Left ventricle myocardium inferior (tissue), 1 donor: Measurements from ENCODE around the gene CGB2. TPM values are rescaled to one million over a fixed set of nuclear protein-coding genes. Genes with fewer than 3 reads are reported as not detected.
"Not testable (repeated sequence)": the region's sequence is repeated elsewhere in the genome, so short reads cannot be mapped to it uniquely, and the experiment has no call there.

ENCODE experiments used
- DNase-seq: peaks from one replicate; pipeline ENCODE4 v3.0.0-alpha.2; 2020
- H3K27ac ChIP-seq: fragments of 200-600 bp; replicated peaks from 2 replicates; pipeline ENCODE4 v1.8.0; 2021
- H3K27me3 ChIP-seq: fragments of 200-600 bp; 2 replicates; pipeline ENCODE4 v1.8.0; 2021; ENCODE audit warnings: low read depth
- H3K36me3 ChIP-seq: fragments of 200-600 bp; 2 replicates; pipeline ENCODE4 v1.8.0; 2021
- H3K4me1 ChIP-seq: fragments of 200-600 bp; 2 replicates; pipeline ENCODE4 v1.8.0; 2021
- H3K4me3 ChIP-seq: fragments of 200-600 bp; 2 replicates; pipeline ENCODE4 v1.8.0; 2021; ENCODE audit warnings: mild to moderate bottlenecking, moderate library complexity
- H3K9me3 ChIP-seq: fragments of 200-600 bp; replicated peaks from 2 replicates; pipeline ENCODE4 v1.8.0; 2021
- CTCF ChIP-seq: fragments of 200-600 bp; IDR thresholded peaks from 2 replicates; pipeline ENCODE4 v1.8.0; 2021; ENCODE audit warnings: antibody characterized with exemption, mild to moderate bottlenecking, borderline replicate concordance
- intact Hi-C: fragments of 100-400 bp; cut with micrococcal nuclease; formaldehyde crosslinking; loops from one replicate; pipeline ENCODE4 v1.11.0; 2022
- microRNA-seq: library from miRNA; unstranded; fragments of <30 nt; microRNA quantifications from one replicate; pipeline ENCODE4 v1.2.0, GENCODE V29; 2020
- total RNA-seq: library from RNA; stranded (reverse); fragmentation: NEBNext Ultra II Directional; extraction: Animal tissue kit (Norgen Biotek cat#: 25700); gene quantifications from one replicate; pipeline ENCODE4 v1.2.1, GENCODE V29; 2021
- donor health status: DM: no; HTN: yes; CAD: no; lungs with severe emphysema.

CGB2 gene
- total RNA-seq, 1 donor from 2014 or later: not detected

- H3K27me3 ChIP-seq: peaks cover 47% of the 10 kb centered on the region
Observed at GRCh38 chr19:49074869-49075268, 43.2 kb downstream of the CGB2 start.

GRCh38 chr19:49080392-49080791, 48.7 kb downstream of the CGB2 start:
- no peak for TF ChIP-seq CTCF
- H3K4me1 ChIP-seq: peaks cover 8% of the 10 kb centered on the region
- DNase-seq: no peak
- intact Hi-C loops: no loop called here
- H3K27me3 ChIP-seq: no peaks in the 10 kb centered on the region
- no peaks in the 10 kb centered on the region for H3K36me3 ChIP-seq
- H3K4me3 ChIP-seq: no peak overlapping the region
- H3K27ac ChIP-seq: no peak overlapping the region
- no peaks in the 10 kb centered on the region for H3K9me3 ChIP-seq

More at GRCh38 chr19:49074869-49075268, 43.2 kb downstream of the CGB2 start:
- TF ChIP-seq CTCF: peak; percentile 79
- DNase-seq: peak; percentile 70
- H3K4me3 ChIP-seq, intact Hi-C loops, H3K4me1 ChIP-seq, H3K9me3 ChIP-seq, H3K36me3 ChIP-seq, H3K27ac ChIP-seq: not testable (repeated sequence)

- Histone ChIP-seq H3K27ac (no peak overlapping the region), H3K27me3 (no peaks in the 10 kb centered on the region), H3K36me3 (no peaks in the 10 kb centered on the region), H3K4me1 (peaks cover 16% of the 10 kb centered on the region), H3K9me3 (no peaks in the 10 kb centered on the region), H3K4me3 (no peak overlapping the region)
- no peak for DNase-seq
- intact Hi-C loops: no loop called here
- no peak for TF ChIP-seq CTCF
Observed at GRCh38 chr19:49081273-49081672, 49.6 kb downstream of the CGB2 start.

Small RNA genes within 50 kb of the gene (microRNA-seq; reads per million reads assigned to microRNA genes)
- not detected for gene MIR6798

Other genes starting within 250 kb of the CGB2 start
- 70.8 TPM for gene BCAT2, start 220.9 kb upstream of the CGB2 start, total RNA-seq
- 1.8 TPM for gene HSD17B14, start 195.4 kb upstream of the CGB2 start, total RNA-seq
- 24.7 TPM for gene PLEKHA4, start 163.3 kb upstream of the CGB2 start, total RNA-seq
- 76.4 TPM for gene PPP1R15A, start 159.5 kb upstream of the CGB2 start, total RNA-seq
- gene TULP2, start 133.1 kb upstream of the CGB2 start, total RNA-seq: 0.55 TPM
- gene NUCB1, start 131.6 kb upstream of the CGB2 start, total RNA-seq: 221 TPM
- not detected for gene DHDH, start 98.2 kb upstream of the CGB2 start, total RNA-seq
- gene BAX, start 77.0 kb upstream of the CGB2 start, total RNA-seq: 25.5 TPM
- 834 TPM for gene FTL, start 66.6 kb upstream of the CGB2 start, total RNA-seq
- 138 TPM for gene GYS1, start 38.6 kb upstream of the CGB2 start, total RNA-seq
- 44.4 TPM for gene RUVBL2, start 38.0 kb upstream of the CGB2 start, total RNA-seq
- not detected for gene LHB, start 14.8 kb upstream of the CGB2 start, total RNA-seq
- gene CGB3, start 7.6 kb upstream of the CGB2 start, total RNA-seq: not detected
- gene CGB1, start 5.0 kb downstream of the CGB2 start, total RNA-seq: not detected
- not detected for gene CGB5, start 12.0 kb downstream of the CGB2 start, total RNA-seq
- gene CGB8, start 17.2 kb downstream of the CGB2 start, total RNA-seq: not detected
- not detected for gene CGB7, start 25.9 kb downstream of the CGB2 start, total RNA-seq
- gene NTF4, start 32.9 kb downstream of the CGB2 start, total RNA-seq: not detected
- gene KCNA7, start 40.8 kb downstream of the CGB2 start, total RNA-seq: 0.66 TPM
- gene SNRNP70, start 53.6 kb downstream of the CGB2 start, total RNA-seq: 115 TPM
- 23.4 TPM for gene LIN7B, start 82.5 kb downstream of the CGB2 start, total RNA-seq
- gene C19orf73, start 87.3 kb downstream of the CGB2 start, total RNA-seq: 1.6 TPM
- gene PPFIA3, start 87.7 kb downstream of the CGB2 start, total RNA-seq: 5.7 TPM
- gene HRC, start 123.5 kb downstream of the CGB2 start, total RNA-seq: 1,040 TPM
- gene TRPM4, start 125.9 kb downstream of the CGB2 start, total RNA-seq: 31.5 TPM